Muscle of leg (tissue), 11 donors: ENCODE data around the gene RAB40B. TPM values are rescaled to one million over a fixed set of nuclear protein-coding genes. Genes with fewer than 3 reads are reported as not detected.

Experiments
- DNase-seq: peaks from one replicate; pipeline ENCODE4 v3.0.0; 2013
- H3K27ac ChIP-seq: one replicate; pipeline ENCODE4 v1.5.1; 2013; ENCODE audit warnings: mild to moderate bottlenecking, low read length, control low read depth
- H3K27me3 ChIP-seq: one replicate; pipeline ENCODE4 v1.6.1; 2013; ENCODE audit warnings: low read length; ENCODE audit not compliant: control insufficient read depth, insufficient read depth
- H3K36me3 ChIP-seq: one replicate; pipeline ENCODE4 v1.6.1; 2013; ENCODE audit warnings: low read length; ENCODE audit not compliant: control insufficient read depth, insufficient read depth
- H3K4me1 ChIP-seq: one replicate; pipeline ENCODE4 v1.6.1; 2013; ENCODE audit warnings: low read length; ENCODE audit not compliant: control insufficient read depth, insufficient read depth
- H3K4me3 ChIP-seq: one replicate; pipeline ENCODE4 v1.5.1; 2013; ENCODE audit warnings: low read length, control low read depth
- H3K9me3 ChIP-seq: replicated peaks from 2 replicates; pipeline ENCODE4 v1.6.1; 2013; ENCODE audit warnings: low read depth, low read length; ENCODE audit not compliant: control insufficient read depth
- WGBS: methylation state at CpG from one replicate; pipeline ENCODE4 v1.1.5; 2013; ENCODE audit warnings: missing lambda C conversion rate; ENCODE audit not compliant: insufficient coverage; 5-methylcytosine and 5-hydroxymethylcytosine counted together
- polyA plus RNA-seq, 8 donors: library from polyadenylated mRNA; unstranded; fragments of 120-200 nt; gene quantifications; one replicate each; pipeline versions ENCODE4 v1.2.1 to v1.2.3, GENCODE V29; 2013; ENCODE audit warnings: inconsistent platforms in 1 of 8, low replicate concordance in 1 of 8; ENCODE audit not compliant: insufficient read length in 8 of 8, insufficient read depth in 1 of 8
- total RNA-seq: library from RNA; stranded (reverse); fragments of 120-200 nt; gene quantifications from one replicate; pipeline ENCODE4 v1.2.4, GENCODE V29; 2013

The RAB40B gene
- total and polyA plus RNA-seq, 9 donors, result 28.2 to 68.2 (median 50.1) TPM

DNA sequence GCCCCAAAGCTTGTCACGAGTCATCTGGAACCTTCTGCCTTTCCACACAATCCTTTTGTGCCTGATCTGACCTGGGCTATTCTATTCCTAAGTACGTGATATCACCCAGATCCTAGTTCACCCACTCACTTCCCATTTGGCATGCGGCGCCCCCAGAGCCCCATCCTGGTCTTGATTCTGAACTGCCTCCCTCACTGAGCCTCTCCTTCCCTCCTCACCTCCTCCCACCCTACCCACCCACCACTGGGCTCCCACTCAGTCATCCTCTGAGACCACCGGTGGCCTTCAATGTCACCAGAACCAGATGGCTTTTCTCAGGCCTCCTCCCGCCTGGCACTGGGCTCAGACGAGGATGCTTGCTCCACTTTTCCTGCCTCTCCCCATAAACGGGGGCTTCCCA, 68.8 kb downstream of the RAB40B start:
- no peaks in the 10 kb centered on the region for H3K27me3 ChIP-seq
- peaks cover 70% of the 10 kb centered on the region for H3K36me3 ChIP-seq
- H3K4me1 ChIP-seq, result no peaks in the 10 kb centered on the region
- 79% methylated on average over 7 of the region's 8 CpGs for WGBS
- no peak overlapping the region for H3K4me3 ChIP-seq
- no peak for DNase-seq
- H3K9me3 ChIP-seq, result no peaks in the 10 kb centered on the region
- H3K27ac ChIP-seq, result no peak overlapping the region

DNA sequence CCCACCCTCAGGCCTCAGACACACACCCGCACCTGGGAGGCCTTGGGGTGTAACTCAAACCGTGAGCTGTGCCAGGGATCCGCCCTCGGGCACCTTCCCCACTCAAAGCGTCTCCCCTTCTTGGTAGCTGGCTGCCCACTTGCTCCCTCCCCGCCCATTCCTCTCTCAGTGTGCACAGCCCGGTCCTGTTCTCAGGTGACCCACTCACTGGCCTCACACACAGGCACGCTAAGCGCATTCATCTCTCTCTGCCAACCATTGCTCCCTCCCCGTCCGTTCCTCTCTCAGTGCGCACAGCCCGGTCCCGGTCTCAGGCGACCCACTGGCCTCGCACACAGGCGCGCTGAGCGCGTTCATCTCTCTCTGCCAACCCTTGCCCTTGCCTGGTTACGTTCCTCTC, 71.1 kb downstream of the RAB40B start:
- Histone ChIP-seq H3K36me3 (peaks cover 66% of the 10 kb centered on the region), H3K27ac (no peak overlapping the region)
- 89% methylated on average over 18 of the region's 21 CpGs for WGBS

DNA sequence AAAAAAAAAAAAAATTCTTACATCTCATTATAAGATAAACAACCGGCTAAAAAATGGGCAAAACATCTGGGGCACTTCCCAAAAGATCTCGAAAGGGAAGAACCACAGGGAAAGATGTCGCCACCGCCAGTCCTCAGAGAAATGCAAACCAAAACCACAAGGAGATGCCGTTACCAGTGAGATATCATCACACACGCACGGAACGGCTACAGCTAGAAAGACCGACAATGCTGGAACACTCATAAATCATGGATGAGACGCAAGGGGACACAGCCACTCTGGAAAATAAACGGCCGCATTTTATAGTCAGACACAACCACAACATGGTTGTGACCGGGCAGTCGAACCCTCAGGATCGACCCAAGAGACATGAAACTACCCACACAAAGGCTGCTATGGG, 74.8 kb downstream of the RAB40B start:
- no peaks in the 10 kb centered on the region for H3K4me1 ChIP-seq
- no peaks in the 10 kb centered on the region for H3K9me3 ChIP-seq
- H3K36me3 ChIP-seq, result peaks cover 72% of the 10 kb centered on the region
- no peaks in the 10 kb centered on the region for H3K27me3 ChIP-seq
- 83% methylated on average over 14 of the region's 15 CpGs for WGBS
- no peak for DNase-seq
- H3K27ac ChIP-seq, result no peak overlapping the region
- H3K4me3 ChIP-seq, result no peak overlapping the region

More for the DNA sequence above, 71.1 kb downstream of the RAB40B start:
- Histone ChIP-seq H3K27me3 (no peaks in the 10 kb centered on the region), H3K4me1 (no peaks in the 10 kb centered on the region), H3K9me3 (no peaks in the 10 kb centered on the region), H3K4me3 (no peak overlapping the region)
- DNase-seq, result no peak

DNA sequence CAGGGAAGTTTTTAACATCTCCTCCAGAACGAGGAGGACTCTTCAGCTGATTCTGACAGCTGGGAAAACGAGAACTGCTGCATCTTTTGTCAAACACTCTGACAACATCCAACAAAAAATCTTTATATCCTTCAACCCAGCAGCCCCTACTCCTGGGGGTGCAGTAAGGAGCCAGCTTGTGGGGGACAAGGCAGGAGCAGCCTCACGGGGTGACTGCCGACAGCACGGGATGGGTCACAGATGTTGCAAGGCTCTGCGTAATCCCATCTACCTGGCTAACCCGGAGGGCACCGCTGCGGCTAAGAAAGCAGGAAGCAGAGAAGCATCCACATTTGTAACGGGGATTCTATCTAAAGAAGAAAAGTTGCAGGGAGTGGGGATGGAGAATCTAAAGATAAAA, 78.9 kb downstream of the RAB40B start:
- Histone ChIP-seq H3K36me3 (peaks cover 73% of the 10 kb centered on the region), H3K9me3 (no peaks in the 10 kb centered on the region), H3K4me3 (no peak overlapping the region), H3K27ac (no peak overlapping the region), H3K27me3 (no peaks in the 10 kb centered on the region), H3K4me1 (no peaks in the 10 kb centered on the region)
- DNase-seq, result no peak
- WGBS, result 89% methylated on average over 7 of the region's 10 CpGs

DNA sequence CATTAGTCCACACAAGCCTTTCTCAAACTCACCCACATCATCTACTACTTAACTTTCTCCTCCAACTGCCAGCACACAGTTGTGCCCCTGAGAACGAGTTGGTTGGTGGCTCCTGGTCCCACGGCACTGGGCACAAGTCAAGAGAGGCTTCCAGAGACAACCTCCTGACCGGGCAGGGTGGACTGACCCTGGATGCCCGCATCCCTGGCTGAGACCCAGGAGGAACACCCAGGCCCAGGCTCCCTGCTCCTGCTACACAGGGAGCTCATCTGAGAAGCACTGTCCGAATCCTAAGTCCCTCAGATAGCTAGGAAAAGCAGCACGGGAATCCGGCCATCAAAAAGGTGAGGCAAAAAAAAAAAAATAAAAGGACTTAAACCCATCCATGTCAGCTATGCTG, 79.3 kb downstream of the RAB40B start:
- Histone ChIP-seq H3K36me3 (peaks cover 75% of the 10 kb centered on the region), H3K4me1 (no peaks in the 10 kb centered on the region), H3K27ac (no peak overlapping the region), H3K9me3 (no peaks in the 10 kb centered on the region), H3K4me3 (no peak overlapping the region), H3K27me3 (no peaks in the 10 kb centered on the region)
- 82% methylated on average over 6 of the region's 7 CpGs for WGBS
- no peak for DNase-seq

DNA sequence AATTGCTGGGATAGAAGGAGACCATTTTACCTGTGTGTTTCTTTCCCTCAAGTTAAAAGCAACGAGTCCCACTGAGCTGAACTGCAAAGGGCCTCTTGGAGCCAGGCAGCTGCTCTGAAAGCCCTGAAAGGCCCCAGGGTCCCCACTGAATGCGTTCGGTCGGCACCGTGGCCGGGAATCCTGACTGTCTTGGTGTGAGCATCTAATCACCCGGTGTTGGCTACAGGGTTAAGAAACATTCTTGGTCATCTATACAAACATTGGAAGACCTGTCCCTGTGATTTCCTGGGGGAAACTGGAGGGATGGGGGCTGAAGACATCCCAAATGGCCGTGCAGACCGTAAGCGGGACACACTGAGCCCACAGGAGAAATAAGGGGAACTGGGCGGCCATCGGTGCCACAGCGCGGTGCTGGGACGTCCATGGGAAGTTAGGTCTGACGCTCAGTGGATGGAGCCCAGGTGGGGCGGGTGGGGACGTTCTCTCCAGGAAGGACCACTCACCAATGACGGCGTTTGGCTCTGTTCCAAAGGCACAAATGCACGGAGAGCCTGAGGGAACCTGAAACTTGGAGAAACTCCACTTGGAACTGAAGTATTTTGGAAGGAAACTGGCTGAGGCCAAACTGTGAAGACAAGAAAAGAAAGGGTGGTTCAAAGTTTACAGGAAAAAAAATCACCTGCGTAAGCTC, 82.3 kb downstream of the RAB40B start:
- Histone ChIP-seq H3K4me1 (peaks cover 4% of the 10 kb centered on the region), H3K9me3 (no peaks in the 10 kb centered on the region), H3K36me3 (peaks cover 75% of the 10 kb centered on the region), H3K27ac (no peak overlapping the region), H3K4me3 (no peak overlapping the region), H3K27me3 (no peaks in the 10 kb centered on the region)
- DNase-seq, result no peak
- 73% methylated on average over 16 of the region's 22 CpGs for WGBS

DNA sequence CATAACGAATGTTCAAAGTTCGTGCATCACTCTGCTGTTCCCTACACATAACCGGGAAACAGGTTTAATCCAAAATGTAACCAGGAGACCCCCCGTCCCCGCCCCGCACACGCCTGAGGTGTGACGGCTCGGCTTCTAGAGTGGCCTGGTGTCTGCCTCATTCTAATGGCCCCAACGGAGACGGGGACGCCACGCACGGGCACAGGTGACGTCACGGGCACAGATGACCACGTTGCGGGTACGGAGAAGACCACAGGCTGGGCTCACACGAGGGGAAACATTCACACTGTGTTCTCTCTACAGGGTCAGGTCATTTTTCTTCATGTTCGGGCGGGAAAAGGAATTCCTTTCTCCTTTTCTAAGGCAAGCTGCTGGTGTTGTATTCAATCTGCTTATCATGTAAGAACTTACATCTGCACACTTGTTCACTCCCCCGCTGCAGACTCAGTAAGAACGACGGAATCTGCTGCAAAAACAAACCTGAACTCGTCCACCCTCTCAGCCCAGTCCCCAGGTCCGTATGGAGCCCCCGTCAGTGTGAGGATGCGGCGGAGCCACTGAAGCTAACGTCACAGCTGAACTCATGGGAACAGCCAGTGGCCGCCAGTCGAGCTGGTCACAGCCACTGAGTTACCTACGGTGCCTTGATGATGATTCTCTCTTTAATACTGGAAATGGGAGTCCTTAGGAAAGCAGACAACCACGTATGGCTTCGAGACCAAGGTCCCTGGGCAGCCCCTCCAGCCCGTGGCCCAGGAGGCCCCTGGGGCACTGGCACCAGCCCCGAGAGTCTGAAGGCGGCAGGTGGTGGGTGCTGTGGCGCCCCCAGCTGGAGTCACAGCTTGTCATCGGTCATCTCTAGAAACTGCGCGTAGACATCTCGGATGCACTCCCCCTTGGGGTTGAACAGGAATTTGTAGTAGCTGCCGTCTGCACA, 83.1 kb downstream of the RAB40B start:
- H3K27ac ChIP-seq, result no peak overlapping the region
- no peak overlapping the region for H3K4me3 ChIP-seq
- peaks cover 4% of the 10 kb centered on the region for H3K4me1 ChIP-seq
- no peaks in the 10 kb centered on the region for H3K27me3 ChIP-seq
- WGBS, result 88% methylated on average over 42 of the region's 45 CpGs
- H3K36me3 ChIP-seq, result peaks cover 74% of the 10 kb centered on the region
- DNase-seq, result no peak
- H3K9me3 ChIP-seq, result no peaks in the 10 kb centered on the region

DNA sequence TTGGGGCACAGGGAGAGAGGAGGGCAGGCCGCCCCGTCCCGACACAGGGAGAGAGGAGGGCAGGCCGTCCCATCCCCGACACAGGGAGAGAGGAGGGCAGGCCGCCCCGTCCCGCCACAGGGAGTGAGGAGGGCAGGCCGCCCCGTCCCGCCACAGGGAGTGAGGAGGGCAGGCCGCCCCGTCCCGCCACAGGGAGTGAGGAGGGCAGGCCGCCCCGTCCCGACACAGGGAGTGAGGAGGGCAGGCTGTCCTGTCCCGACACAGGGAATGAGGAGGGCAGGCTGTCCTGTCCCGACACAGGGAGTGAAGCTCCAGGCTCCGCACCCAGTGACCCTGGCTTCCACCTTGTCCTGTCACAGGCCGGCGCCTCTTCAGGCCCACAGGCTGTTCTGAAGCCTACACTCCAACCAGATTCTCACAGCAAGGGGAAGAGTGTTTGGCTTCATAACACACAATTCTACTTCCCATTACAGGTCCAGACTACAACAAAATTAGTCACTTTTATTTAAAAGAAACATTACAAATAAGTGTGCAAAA, 84.3 kb downstream of the RAB40B start:
- DNase-seq, result no peak
- Histone ChIP-seq H3K36me3 (peaks cover 70% of the 10 kb centered on the region), H3K27ac (no peak overlapping the region), H3K9me3 (no peaks in the 10 kb centered on the region), H3K4me3 (no peak overlapping the region), H3K27me3 (no peaks in the 10 kb centered on the region), H3K4me1 (peaks cover 4% of the 10 kb centered on the region)
- WGBS, result 83% methylated on average over 8 of the region's 22 CpGs

DNA sequence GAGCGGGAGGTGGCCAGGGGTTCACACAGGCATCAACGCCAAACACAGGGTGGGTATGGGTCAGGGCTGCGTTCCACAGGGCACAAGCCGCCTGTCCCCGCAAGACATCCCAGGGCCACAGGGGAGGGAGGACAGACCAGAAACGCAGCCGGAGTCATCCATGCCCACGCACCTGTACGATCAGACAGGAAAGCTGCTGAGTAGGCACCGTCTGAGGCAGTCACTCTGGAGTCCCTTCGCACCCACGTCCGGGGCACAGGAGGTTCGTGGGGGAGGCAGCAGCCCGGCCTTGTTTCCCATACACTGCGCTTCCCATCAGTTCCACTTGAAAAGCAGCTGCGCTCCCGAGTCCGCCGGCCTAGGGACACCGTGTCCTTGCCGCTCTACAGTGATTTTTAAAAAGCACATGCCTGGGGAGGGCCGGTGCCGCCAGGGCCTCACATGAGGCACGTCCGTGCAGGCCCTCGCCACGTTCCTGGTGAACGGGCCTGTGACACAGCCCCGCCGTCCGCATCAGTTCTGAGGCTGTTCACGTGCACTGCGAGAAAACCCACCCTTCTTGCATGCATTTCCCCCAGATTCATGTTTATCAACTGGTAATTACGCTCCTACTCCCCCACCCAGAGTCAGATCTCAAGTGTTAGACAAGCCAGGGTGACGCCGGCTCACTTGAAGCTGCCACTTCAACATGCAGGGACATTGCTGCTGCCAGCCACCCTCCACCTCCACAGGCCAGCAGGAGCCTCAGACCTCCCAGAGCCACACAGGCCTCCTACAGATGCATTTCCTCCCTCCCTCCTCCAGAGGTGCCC, 85.0 kb downstream of the RAB40B start:
- Histone ChIP-seq H3K36me3 (peaks cover 67% of the 10 kb centered on the region), H3K4me1 (peaks cover 4% of the 10 kb centered on the region), H3K27ac (no peak overlapping the region), H3K4me3 (no peak overlapping the region), H3K9me3 (no peaks in the 10 kb centered on the region), H3K27me3 (no peaks in the 10 kb centered on the region)
- WGBS, result 78% methylated on average over 37 of the region's 37 CpGs
- no peak for DNase-seq
